LNCaP clone FGC (cell line): ENCODE data around the gene UGT2B7.
"Not testable (repeated sequence)": the region's sequence is repeated elsewhere in the genome, so short reads cannot be mapped to it uniquely, and the experiment has no call there.

ENCODE experiments used
- DNase-seq: peaks from one replicate; pipeline ENCODE4 v3.0.0-alpha.2; 2011; ENCODE audit warnings: low read depth
- H3K4me3 ChIP-seq: 2 replicates; pipeline ENCODE4 v1.5.1; 2011; ENCODE audit warnings: mild to moderate bottlenecking, low read depth, low read length, control low read depth
- CTCF ChIP-seq: IDR thresholded peaks from 2 replicates; pipeline ENCODE4 v1.5.1; 2012; ENCODE audit warnings: mild to moderate bottlenecking; ENCODE audit not compliant: control insufficient read depth, insufficient read depth; ENCODE audit errors: extremely low read depth

UGT2B7 gene

GRCh38 chr4:69096111-69096656 lies at the start of gene UGT2B7:
Gene UGT2B7, plus strand, starts transcription at chr4:69096474. Its CDS starts 47 bp downstream, at chr4:69096521.
- no peak within 1 kb of the TSS for H3K4me3 ChIP-seq
- peak; percentile 19 for DNase-seq
- no peak for TF ChIP-seq CTCF

GRCh38 chr4:69049860-69050259 lies 46.4 kb upstream of the UGT2B7 start:
- DNase-seq = no peak
- no peak overlapping the region for H3K4me3 ChIP-seq
- no peak for TF ChIP-seq CTCF

- DNase-seq, H3K4me3 ChIP-seq: not testable (repeated sequence)
These were observed 45.3 kb upstream of the UGT2B7 start for GRCh38 chr4:69050853-69051575.

- H3K4me3 ChIP-seq = no peak overlapping the region
- TF ChIP-seq CTCF = no peak
- no peak for DNase-seq
These were observed 44.7 kb upstream of the UGT2B7 start for GRCh38 chr4:69051576-69051943.

GRCh38 chr4:69053309-69053885 lies 42.9 kb upstream of the UGT2B7 start:
- not testable (repeated sequence) for H3K4me3 ChIP-seq, DNase-seq

- not testable (repeated sequence) for H3K4me3 ChIP-seq, DNase-seq
These were observed 42.2 kb upstream of the UGT2B7 start for GRCh38 chr4:69054033-69054432.

- H3K4me3 ChIP-seq = no peak overlapping the region
- no peak for TF ChIP-seq CTCF
- DNase-seq = no peak
These were observed 41.6 kb upstream of the UGT2B7 start for GRCh38 chr4:69054578-69055200.

GRCh38 chr4:69056150-69056549 lies 40.1 kb upstream of the UGT2B7 start:
- no peak overlapping the region for H3K4me3 ChIP-seq
- no peak for TF ChIP-seq CTCF
- no peak for DNase-seq
